ENCODE results near the gene LLGL2.

GRCh38 chr17:75512926-75513640 lies 12.4 kb upstream of the LLGL2 start:
- no peak for TF ChIP-seq CTCF (conservative IDR thresholded peaks at IDR 0.05)
- TF ChIP-seq EZH2 (IDR thresholded peaks at IDR 0.05; ENCODE audit: low read depth), result no peak

All from PC-9 (cell line).